G401 (cell line): Measurements from ENCODE around the gene PRSS50. TPM values are rescaled to one million over a fixed set of nuclear protein-coding genes. Genes with fewer than 3 reads are reported as not detected.

Experiments used
- DNase-seq: peaks from one replicate; pipeline ENCODE4 v3.0.0-alpha.2; 2015; ENCODE audit warnings: low spot score
- in situ Hi-C: cut with HindIII; loops from 2 replicates; pipeline ENCODE4 v1.10.0; 2016; ENCODE audit warnings: low sequenced_read_pairs, mixed read lengths
- total RNA-seq: library from RNA; depleted of rRNA; stranded (reverse); fragments of >200 nt; shearing (Covaris generic); gene quantifications from 2 replicates; pipeline ENCODE4 v1.2.3, GENCODE V29; 2014

The PRSS50 gene
- total RNA-seq, 1 experiment from 2014 or later: not detected

- in situ Hi-C loops: no loop called here
- no peak for DNase-seq
Observed at GRCh38 chr3:46675843-46676567, 41.7 kb downstream of the PRSS50 start.

DNA sequence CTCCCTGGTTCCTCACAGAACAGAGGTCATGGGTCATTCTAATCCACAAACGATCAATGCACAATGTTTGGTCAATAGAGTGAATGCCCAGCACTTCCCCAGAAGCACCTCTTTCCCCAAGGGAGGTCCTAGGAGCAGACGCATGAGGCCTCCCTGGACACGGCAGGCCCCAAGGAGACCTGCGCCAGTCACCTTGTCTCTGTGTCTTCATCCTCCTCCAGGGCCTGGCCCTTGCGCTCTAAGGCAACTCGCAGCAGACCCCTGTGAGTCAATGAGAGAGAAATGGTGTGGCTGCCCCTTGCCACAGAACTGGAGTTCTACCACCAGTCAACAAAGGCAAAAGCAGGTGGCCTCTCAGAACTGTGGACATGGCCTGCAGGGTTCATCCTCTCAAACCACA is 42.2 kb downstream of the PRSS50 start:
- in situ Hi-C loops: no loop called here
- DNase-seq: no peak

GRCh38 chr3:46674031-46674845 is 43.4 kb downstream of the PRSS50 start:
- DNase-seq: no peak
- in situ Hi-C loops: no loop called here

- in situ Hi-C loops: no loop called here
- no peak for DNase-seq
Observed at GRCh38 chr3:46673151-46674030, 44.3 kb downstream of the PRSS50 start.

DNA sequence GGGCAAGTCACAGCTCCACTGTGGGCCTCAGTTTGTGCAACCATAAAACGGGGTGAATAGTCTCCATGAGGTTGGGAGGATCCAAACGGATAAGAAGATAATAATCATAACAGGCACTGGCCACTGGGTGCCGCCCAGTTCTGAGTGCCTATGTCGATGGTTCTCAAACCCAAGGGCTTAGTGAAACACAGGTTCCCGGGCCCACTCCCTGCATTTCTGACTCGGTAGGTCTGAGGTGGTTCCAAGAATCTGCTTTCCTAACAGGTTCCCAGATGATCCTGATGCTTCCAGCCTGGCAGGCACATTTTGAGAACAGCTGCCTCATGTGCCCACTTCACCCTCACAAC is 45.3 kb downstream of the PRSS50 start:
- in situ Hi-C loops: no loop called here
- DNase-seq: no peak

DNA sequence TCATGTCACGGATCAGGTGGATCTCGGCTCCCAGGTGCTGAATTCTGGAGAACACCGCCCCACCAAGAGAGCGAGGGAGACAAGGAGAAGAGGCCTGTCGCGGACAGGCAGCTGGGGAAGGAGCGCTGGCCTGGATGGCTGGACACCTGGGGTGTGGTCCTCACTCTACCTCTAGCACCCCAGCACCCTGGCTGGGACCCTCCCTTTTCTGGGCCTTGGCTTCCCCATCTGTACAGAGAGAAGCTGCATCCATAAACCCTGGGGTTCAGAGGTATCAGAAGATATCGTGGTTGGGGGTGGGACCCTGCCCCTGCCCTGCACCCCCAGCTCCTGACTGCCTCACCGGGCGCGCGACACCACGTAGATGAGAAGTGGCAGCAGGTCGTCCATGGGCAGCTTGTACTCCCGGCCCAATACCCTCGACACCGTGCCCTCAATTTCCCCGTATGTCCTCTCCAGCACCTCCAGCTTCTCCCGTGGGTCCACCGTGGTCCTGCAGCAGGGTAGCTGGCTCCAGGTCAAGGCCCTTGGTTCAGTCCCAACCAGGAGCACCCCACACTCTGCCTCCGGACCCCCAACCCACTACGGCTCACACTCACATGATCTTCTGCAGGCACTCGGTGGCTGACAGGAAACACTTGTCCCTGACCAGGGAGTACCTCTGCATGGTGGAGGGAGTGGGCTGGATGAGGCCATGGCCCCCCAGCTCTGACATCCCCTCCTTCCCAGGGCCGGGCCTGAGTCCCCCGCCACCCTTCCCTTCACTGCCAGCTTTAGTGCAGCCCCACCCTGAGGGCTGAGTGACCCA is 45.9 kb downstream of the PRSS50 start:
- no peak for DNase-seq
- in situ Hi-C loops: no loop called here

GRCh38 chr3:46670891-46671427 is 46.7 kb downstream of the PRSS50 start:
- no peak for DNase-seq
- in situ Hi-C loops: no loop called here

DNA sequence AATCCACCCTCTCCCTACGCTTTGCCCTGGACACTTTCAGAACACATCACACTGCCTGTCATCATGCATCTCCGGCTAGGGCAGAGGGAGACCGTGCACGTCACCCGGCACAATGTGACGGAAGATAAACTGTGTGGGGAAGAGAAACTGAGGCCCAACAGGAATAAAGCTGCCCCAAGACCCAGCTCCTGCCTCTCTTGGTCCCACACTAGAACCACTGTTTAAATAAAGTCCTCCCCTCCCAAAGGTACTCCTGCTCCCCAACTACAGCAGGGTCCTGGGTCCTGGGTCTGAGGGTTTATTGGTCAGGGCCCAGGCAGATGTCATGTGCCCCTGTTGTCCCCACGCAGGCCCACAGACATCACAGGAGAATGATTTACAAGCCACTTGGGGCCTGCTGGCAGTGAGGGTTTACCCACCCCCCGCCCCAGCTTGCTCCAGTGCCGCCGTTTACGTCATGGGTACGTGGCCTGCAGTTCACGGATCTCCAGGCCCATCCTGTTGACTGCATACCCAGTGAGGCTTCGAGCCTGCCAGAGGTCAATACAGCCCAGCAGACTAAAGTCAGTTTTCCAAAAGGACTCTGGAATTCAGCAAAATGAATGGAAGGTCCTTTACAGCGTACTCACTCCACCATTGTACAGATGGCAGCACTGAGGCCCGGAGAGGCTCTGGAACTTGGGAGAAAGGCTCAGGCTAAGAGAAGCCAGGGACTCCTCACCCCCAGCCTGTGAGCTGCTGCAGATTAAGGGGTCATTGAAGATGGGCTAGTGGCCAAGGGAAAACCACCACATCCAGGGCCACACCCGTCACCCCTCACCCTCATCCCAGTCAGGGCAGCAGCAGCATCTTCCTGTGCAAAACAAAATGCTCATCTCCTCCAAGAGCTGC is 47.4 kb downstream of the PRSS50 start:
- in situ Hi-C loops: no loop called here
- no peak for DNase-seq

DNA sequence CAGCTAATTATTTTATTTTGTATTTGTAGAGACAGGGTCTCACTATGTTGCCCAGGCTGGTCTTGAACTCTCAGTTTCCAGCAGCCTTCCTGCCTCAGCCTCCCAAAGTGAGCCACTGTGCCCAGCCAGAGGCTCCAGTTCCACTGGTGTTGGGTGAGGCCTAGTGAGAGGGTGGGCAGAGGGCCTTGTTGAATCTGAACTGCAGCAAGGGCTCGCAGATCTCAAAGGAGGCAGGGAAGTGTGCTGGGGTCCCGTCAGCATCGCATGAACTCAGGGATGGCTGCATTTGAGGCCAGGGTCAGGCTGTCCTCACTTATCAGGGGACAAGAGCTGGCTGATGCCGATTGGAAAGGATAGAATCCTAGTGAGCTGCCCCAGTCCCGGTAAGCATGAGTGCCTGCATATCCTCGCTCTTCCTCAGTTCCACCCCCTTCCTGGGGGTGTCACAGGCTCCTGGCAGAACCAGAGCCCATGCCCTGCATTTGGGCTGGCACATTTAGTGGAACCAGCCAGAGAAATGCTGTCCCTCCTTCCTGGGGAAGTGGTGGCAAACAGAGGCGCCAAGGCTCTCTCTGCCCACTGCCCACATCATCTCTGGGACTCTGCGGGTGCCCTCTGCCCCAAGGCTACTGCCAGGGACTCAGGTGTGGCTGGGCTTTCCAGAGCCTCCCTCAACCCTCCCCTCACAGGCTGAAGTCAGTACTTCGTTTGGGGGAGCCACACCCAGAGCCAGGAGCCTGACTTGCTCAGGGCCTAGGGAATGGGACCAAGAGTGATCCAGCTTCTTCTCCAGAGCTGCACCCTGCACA is 48.3 kb downstream of the PRSS50 start:
- DNase-seq: no peak
- in situ Hi-C loops: no loop called here

- in situ Hi-C loops: no loop called here
- DNase-seq: no peak
Observed at GRCh38 chr3:46668591-46668990, 49.1 kb downstream of the PRSS50 start.

DNA sequence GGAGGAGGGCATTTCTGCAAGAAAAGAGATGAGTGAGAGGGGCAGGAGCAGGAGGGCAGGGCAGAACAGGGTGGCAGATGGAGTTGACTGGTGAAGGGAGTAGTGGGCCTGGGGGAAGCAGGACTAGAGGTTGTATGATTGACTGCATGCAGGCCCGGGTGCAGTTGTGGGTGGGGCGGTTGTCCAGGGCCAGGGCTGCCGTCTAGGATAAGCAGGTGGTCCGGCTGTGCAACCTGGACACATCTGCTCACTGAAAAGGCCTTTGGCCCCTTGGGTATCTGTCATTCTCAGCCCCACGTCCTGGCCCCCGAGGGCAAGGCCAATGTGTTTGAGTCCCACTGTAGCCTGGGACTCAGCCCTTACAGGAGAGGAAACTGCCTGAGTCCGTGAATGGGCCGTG is 49.6 kb downstream of the PRSS50 start:
- DNase-seq: no peak
- in situ Hi-C loops: no loop called here

DNA sequence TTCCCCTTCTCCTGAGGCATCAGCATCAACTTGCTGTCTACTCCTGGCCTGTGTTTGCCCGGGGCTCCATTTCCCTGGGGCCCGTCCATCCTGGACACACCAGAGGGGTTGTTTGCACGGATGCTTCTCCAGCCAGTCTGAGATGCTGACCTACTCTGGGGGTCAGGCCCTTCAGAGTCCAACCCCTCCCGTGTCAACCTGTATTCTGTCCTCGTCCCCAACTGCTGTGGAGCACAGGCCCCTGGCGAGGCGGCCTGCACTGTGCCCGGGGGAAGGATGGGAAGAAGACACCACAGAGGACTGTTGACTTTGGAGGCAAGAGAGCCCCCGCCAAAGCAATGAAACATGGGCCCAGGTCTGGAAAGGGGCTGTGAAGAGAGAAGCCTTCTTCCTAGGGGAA is 50.0 kb downstream of the PRSS50 start:
- no peak for DNase-seq
- in situ Hi-C loops: no loop called here

GRCh38 chr3:46667061-46667621 is 50.5 kb downstream of the PRSS50 start:
- DNase-seq: no peak
- in situ Hi-C loops: no loop called here

GRCh38 chr3:46666453-46666845 is 51.2 kb downstream of the PRSS50 start:
- in situ Hi-C loops: no loop called here
- no peak for DNase-seq

DNA sequence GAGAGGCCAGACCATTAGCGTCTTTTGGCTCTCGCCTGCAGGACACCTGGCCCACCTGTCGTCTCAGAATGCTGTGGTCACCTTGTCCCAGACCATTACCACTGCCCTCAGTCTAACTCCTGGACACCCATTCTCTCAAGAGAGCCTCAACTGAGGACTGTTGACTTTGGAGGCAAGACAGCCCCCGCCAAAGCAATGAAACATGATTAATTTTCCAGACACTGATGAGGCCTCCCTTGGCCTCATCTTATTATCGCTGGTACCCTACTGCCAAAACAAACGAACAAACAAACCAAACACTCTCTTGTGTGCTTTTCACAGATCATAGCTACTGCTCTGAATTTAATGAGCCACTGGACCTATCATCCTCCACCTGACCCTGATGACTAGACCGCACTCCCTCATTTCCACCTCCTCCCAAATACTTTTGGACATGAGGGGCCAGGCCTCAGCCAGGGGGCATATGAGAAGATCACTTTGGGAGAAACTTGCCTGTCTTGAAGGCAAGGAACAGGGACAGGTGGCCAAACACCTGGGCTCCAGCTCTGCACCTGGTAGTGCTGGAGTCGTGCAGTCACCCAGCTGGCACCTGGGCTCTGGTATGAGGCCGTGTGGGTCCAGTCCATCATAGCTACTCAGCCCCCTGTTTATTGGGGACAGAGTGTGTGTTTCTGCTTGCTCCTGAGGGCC is 51.8 kb downstream of the PRSS50 start:
- in situ Hi-C loops: no loop called here
- no peak for DNase-seq

DNA sequence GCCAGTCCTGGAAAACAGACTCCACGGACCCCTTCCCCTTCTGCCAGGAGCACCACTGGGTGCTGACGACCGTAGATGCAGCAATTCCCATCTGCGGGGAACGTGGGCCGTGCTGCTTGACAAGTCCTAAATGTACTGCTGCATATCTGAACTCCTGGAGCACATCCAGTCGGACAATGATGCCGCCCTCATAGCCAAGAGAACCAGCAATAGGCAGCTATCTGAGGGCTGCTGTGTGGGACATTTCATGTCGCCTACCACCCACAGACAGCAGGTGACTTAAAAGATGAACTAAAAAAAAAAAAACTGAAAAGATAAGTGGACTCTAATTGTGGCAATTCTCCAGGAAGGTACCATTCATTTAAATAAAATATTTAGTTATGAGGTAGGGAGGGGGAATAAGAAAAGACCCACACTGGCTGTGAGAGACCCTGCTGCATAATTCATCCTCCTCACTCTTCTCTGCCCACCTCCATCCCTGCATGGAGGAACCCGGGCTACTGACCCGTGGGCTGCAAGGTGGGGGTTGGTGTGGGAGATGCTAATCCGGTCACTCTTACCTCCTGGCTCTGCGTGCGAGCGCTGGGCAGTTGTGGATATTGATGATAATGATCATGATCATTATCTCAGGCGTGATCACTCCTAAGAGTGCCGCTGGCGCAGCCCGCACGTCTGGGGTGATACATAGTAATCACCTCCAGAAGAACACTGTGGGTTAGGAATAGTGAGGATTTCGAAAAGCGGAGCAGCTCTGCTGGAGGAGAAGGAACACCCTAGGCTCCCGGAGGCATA is 52.5 kb downstream of the PRSS50 start:
- no peak for DNase-seq
- in situ Hi-C loops: no loop called here
